Measurements from ENCODE around the gene YY1. TPM values are rescaled to one million over a fixed set of nuclear protein-coding genes. Genes with fewer than 3 reads are reported as not detected.

The YY1 gene
- total and polyA plus RNA-seq, 9 of the 15 experiments (the other 6 are each of a cell fraction or from before 2014, with no cell fraction given) = 20.8 to 74.2 (median 46.7) TPM

DNA sequence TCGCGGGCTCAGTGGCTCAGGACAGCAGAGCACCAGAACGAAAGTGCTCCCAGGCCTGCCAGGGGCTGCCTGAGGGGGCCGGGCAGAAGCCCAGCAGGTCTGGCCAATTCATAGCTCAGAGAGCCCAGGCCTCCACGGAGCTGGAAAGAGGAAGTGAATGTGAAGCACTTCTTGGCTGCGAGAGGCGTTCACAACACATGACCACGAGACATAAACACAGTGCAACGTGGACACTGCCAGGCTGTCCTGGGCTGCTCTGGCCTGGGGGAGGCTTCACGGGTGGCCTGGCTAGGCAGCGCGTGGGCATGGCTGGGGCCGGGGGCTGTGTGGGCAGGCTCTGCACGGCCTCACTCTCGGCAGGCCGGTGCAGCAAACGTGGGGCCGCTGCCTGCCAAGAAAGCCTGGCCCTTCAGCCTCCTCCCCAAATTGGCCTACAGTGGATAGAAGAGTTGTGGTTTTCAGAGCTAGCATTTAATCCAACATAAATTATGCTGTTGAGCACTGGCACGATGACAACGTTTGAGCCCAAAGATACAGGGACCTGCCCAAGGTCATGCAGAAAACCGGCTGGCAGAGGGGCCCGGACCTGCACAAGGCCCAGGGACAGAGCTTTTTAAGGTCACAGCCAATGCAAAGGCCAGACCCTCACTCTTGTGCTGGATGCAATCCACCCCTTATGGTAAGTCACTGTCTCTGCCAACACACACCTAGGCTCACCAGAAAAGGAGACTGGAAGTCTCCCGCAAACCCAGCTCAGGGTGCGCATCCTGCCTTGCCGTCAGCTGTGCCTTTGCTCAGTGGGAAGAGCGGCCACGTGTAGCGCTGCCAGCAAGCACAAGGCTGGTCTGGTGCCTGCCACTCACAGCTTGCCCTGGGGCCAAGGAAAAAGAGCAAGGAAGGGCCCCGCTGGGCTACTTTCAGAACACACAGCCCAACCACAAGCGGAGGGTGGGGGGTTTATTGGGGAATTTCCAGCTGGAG lies 58.7 kb downstream of the YY1 start:
- POLR2A ChIA-PET = interaction anchor here (0.7 to 1.4 kb wide), 3 partner anchors 12 to 48 kb away, joined by 3 to 4 read pairs (median 3); no protein-coding TSS in a partner anchor
- Histone ChIP-seq H3K4me3 (no peak overlapping the region), H3K4me2 (ENCODE audit: insufficient read depth, low read length) (no peak overlapping the region), H3K9me1 (ENCODE audit: control insufficient read depth, insufficient read depth, low read length) (no peaks in the 10 kb centered on the region), H3K9me3 (replicated peaks; ENCODE audit: control insufficient read depth, insufficient read depth, low read depth, low read length) (no peaks in the 10 kb centered on the region), H3K27ac (ENCODE audit: extremely low read depth, low read depth, low read length) (peak overlapping the region; percentile 2; the same call in 1 of the 3 replicates), H3K9ac (ENCODE audit: insufficient read depth in 1 of 2, low read depth in 2 of 2, low read length in 2 of 2) (peak overlapping the region in 1 of 2 experiments; percentile 85; a peak in 2 of 4 replicates), H3K36me3 (ENCODE audit: control insufficient read depth, insufficient read depth, low read length) (no peaks in the 10 kb centered on the region), H3K27me3 (ENCODE audit: control insufficient read depth in 2 of 2, insufficient read depth in 2 of 2, low read length in 2 of 2) (no peaks in the 10 kb centered on the region), H2AFZ (ENCODE audit: low read depth, low read length) (no peak overlapping the region), H3K79me2 (ENCODE audit: control insufficient read depth, insufficient read depth, low read length) (no peaks in the 10 kb centered on the region), H3K4me1 (replicated peaks in 1 of 2; ENCODE audit: control insufficient read depth in 2 of 2, insufficient read depth in 2 of 2, low read length in 2 of 2) (peaks cover 6 to 26% of the 10 kb centered on the region in 2 experiments; a peak in 4 of 5 replicates), H4K20me1 (replicated peaks; ENCODE audit: control insufficient read depth, insufficient read depth, low read length) (no peaks in the 10 kb centered on the region)
- WGBS (ENCODE audit: insufficient coverage, low coverage, missing lambda C conversion rate) = 51% methylated on average over 24 of the region's 30 CpGs
- in situ Hi-C loops (cut with MboI) (no loop called here), intact Hi-C loops (cut with micrococcal nuclease) (no loop called here)
- no peak for FAIRE-seq
- CTCF ChIA-PET (ENCODE audit: low intra/inter-chr PET ratio) = no interaction called here
- peak; percentile 77 for ATAC-seq
- no TSS peak for BruUV-seq (replicated peaks)
- DNase-seq (ENCODE audit: extremely low read depth in 1 of 4, low spot score in 3 of 4) = peak in 1 of 4 experiments; percentile 33
- no peak for TF ChIP-seq GATAD2A (IDR thresholded peaks at IDR 0.05)
- TF ChIP-seq GTF2F1 (IDR thresholded peaks at IDR 0.05; ENCODE audit: low read depth, low read length) = no peak
- TF ChIP-seq PML (IDR thresholded peaks at IDR 0.05; ENCODE audit: low read length) = no peak
- TF ChIP-seq, protein P1, sequence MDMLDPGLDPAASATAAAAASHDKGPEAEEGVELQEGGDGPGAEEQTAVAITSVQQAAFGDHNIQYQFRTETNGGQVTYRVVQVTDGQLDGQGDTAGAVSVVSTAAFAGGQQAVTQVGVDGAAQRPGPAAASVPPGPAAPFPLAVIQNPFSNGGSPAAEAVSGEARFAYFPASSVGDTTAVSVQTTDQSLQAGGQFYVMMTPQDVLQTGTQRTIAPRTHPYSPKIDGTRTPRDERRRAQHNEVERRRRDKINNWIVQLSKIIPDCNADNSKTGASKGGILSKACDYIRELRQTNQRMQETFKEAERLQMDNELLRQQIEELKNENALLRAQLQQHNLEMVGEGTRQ (CRISPR knock-in tag; IDR thresholded peaks at IDR 0.05) = peak; percentile 15; the same call in 1 of the 2 replicates
- no peak for TF ChIP-seq CCNT2 (IDR thresholded peaks at IDR 0.05; ENCODE audit: borderline replicate concordance, extremely low read depth, insufficient read length, low read depth, low read length)
- no peak for TF ChIP-seq RBM22 (IDR thresholded peaks at IDR 0.05; ENCODE audit: low read depth, low read length, poor library complexity, severe bottlenecking)
- TF ChIP-seq, protein P2, sequence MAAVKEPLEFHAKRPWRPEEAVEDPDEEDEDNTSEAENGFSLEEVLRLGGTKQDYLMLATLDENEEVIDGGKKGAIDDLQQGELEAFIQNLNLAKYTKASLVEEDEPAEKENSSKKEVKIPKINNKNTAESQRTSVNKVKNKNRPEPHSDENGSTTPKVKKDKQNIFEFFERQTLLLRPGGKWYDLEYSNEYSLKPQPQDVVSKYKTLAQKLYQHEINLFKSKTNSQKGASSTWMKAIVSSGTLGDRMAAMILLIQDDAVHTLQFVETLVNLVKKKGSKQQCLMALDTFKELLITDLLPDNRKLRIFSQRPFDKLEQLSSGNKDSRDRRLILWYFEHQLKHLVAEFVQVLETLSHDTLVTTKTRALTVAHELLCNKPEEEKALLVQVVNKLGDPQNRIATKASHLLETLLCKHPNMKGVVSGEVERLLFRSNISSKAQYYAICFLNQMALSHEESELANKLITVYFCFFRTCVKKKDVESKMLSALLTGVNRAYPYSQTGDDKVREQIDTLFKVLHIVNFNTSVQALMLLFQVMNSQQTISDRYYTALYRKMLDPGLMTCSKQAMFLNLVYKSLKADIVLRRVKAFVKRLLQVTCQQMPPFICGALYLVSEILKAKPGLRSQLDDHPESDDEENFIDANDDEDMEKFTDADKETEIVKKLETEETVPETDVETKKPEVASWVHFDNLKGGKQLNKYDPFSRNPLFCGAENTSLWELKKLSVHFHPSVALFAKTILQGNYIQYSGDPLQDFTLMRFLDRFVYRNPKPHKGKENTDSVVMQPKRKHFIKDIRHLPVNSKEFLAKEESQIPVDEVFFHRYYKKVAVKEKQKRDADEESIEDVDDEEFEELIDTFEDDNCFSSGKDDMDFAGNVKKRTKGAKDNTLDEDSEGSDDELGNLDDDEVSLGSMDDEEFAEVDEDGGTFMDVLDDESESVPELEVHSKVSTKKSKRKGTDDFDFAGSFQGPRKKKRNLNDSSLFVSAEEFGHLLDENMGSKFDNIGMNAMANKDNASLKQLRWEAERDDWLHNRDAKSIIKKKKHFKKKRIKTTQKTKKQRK (IDR thresholded peaks at IDR 0.05; ENCODE audit: borderline replicate concordance, low read depth, low read length) = no peak
- TF ChIP-seq MAFF (IDR thresholded peaks at IDR 0.05; ENCODE audit: low read length) = no peak
- TF ChIP-seq ELK3 (CRISPR knock-in tag; IDR thresholded peaks at IDR 0.05) = no peak
- no peak for TF ChIP-seq ZNF507 (tag; conservative IDR thresholded peaks at IDR 0.05)
- no peak for TF ChIP-seq MYC (IDR thresholded peaks at IDR 0.05; ENCODE audit: low read depth, low read length)
- no peak for TF ChIP-seq MYC (CRISPR knock-in tag; IDR thresholded peaks at IDR 0.05; ENCODE audit: borderline replicate concordance, low read depth)
- TF ChIP-seq CREB1 (IDR thresholded peaks at IDR 0.05) = no peak
- TF ChIP-seq CREB1 (CRISPR knock-in tag; IDR thresholded peaks at IDR 0.05) = no peak
- peak; percentile 36; the same call in 1 of the 2 replicates for TF ChIP-seq MAX (CRISPR knock-in tag; IDR thresholded peaks at IDR 0.05)
- no peak for TF ChIP-seq ZNF23 (CRISPR knock-in tag; IDR thresholded peaks at IDR 0.05)
